Activated CD8-positive, alpha-beta memory T cell treated with anti-CD3 and anti-CD28 coated beads, Interleukin-2, amount 50 U/mL, for 1 hour (primary cell): ENCODE data around the gene AK8.

Source experiments
- DNase-seq: peaks from one replicate; pipeline ENCODE4 v3.0.0-alpha.2; 2020; ENCODE audit errors: extremely low read depth

Gene AK8

DNA sequence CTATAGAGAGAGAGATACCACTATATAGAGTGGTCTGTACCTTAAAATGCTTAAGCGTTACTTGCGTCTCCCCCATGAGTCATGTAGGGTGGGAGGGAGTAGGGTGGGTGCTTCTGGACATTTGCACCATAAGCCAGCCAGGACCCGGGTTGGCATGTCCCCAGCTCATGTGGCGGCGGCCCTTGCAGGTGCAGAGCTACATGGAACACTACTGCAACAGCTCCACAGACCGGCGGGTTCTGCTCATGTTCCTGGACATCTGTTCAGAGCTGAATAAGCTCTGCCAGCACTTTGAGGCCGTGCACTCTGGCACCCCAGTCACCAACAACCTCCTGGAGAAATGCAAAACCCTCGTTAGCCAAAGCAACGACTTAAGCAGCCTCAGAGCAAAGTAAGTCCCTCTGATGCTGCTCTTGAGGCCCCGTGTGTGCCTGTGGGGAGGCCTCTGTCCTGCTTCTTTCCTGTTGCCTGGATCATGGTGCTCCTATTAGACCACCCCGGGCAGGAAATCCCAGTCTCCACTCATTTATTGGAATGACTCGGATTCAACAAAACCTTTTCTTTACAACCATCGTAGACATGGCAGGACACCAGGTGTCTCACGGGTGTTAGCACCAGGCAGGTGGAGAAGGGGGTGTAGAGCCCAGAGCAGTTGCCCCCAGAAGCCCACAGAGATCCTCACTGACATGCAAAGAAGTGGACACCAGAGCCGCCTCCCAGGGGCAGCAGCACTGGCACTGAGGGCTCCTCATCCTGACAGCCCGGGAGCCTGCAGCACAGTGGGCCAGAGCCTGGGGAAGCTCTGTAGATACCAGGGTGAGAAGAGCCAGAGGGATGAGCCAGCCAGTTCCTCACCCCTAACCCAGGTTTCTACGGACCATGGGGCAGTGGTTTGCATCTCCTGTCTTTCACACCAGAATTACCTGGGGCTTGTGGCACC, 9.4 kb upstream of the AK8 start:
- DNase-seq: no peak

DNA sequence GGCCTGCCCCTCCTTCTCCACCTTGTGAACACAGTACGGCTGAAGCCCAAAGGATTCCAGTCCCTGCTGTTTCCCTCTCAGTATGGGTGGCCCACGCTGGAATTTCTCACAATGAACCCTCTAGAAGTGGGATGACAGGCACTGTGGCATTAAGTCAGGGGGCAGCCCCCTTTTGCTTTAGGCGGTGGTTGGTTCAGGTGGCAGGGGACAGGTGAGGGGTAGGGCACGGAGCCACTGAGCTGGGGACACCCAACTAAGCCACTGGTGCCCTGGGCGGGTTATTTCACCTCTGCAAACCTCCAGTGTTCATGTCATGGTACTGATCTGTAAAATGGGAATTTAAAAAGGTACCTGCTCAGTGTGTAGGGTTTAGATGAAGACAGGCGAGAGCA, 8.2 kb upstream of the AK8 start:
- DNase-seq: no peak

DNA sequence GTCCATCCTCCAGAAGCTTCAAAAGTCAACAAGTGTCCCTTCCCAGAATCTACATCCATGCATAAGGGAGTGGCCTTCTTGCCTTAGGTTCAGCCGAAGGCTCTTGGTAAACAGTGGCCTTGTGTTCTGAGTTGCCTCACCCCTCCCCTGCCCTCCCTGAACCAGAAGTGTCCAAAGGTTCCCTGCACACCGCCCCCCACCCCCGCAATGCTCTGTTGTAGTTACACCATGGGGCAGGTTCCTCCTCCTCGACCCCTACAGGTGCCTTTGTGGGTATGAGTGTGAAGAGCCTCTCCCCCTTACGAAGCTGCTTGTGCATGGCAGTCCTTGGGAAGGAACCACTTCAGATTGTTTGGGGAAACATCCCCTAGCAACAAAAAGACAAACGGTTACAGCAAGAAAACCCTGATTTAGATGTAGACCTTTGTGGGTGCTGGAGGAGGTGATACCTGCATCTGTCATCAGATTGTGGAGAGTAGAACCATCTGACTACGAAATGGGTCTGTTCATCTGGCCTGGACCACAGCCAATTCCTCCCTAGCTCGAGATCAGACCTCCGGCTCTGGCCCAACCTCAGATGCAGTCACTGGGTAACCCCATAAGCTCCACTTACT, 7.7 kb upstream of the AK8 start:
- no peak for DNase-seq

DNA sequence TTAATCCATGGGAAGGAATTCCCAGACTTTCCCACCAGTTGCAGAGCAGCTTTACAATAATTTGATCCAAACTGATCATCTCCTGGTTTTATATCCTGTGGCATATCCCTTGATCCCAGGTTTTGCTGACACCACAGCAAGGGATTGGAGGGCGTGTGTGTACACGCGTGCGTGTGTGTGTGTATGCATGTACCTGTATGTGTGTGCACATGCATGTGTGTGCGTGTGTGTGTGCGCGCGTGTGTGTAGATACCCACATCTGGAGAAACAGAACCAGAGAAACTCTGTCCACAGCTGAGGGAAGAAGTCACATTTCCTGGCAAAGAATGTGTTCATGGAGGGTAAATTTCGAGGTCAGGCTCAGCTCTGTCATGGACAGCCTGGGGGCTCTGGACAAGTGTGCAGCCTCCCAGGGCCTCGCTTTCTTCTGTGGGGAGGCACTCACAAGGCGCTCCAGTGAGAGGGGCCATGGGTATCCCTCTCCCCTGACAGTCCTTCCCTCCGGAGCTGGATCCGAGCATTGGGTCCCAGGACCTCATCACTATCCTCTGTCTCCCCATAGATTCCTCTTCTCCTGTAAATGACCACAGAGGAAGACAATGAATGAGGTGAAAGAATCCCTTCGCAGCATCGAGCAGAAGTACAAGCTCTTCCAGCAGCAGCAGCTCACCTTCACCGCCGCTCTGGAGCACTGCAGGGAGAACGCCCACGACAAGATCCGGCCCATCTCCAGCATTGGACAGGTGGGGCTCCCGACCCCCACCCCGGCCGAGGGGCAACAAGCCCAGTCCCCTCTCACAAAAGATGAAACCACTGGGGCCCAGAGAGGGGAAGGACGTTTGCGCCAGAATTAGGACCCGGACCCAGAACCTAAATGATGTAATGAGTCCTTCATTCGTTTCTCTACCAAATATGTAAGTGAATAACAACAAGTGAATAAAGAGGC, 5.5 kb upstream of the AK8 start:
- no peak for DNase-seq

DNA sequence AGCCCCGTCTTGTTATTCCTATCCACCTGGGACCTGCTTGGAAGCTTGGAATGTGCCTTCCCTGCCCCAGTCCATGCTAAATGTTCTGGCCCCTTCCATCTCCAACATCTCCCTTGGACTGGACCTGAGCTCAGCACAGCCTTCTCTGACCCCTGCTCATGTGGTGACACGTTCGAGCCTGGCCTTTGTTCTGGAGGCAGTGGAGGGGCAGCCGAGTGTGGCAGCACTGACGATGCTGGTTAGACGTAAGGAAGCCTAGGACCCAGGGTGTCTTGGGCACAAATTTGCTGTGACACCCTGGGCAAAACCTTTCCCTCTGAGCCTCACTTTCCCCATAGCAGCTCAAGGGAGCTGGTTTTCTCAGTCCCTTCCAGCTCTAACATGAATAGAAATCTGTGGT, 4.5 kb upstream of the AK8 start:
- DNase-seq: no peak

DNA sequence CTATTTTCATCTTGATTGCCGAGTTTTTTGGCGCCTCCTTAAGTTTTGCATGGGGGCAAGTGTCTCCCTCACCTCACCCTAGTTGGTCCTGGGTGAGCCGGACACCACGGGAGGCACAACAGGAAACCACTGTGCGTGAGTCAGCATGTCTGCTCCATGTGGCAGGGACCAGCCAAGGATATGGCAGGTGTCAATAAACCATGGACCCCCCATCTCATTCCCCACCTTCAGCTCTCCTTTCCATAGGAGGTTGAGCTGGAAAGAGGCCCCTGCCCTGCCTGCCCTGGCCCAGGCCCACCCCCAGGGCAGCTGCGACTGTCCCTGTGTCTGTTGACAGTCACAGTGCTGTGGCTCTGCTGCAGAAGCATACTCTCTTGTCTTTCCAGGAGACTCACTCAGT, 3.7 kb upstream of the AK8 start:
- no peak for DNase-seq

DNA sequence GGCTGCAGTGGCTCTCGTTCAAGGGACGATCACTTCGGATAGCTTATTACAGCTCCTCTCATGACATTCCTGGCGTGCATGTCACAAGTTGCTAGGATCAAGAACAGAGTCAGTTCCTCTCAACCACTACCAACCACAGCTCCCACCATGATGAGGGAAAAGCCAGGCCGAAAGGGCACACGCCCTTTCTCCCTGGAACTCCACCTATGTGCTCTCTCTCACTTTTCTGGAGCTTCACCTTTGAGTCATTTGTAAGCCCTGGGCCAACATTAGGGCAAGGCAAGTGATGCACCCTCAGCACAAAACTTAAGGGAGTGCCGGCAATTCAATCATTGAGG, 2.2 kb upstream of the AK8 start:
- no peak for DNase-seq

DNA sequence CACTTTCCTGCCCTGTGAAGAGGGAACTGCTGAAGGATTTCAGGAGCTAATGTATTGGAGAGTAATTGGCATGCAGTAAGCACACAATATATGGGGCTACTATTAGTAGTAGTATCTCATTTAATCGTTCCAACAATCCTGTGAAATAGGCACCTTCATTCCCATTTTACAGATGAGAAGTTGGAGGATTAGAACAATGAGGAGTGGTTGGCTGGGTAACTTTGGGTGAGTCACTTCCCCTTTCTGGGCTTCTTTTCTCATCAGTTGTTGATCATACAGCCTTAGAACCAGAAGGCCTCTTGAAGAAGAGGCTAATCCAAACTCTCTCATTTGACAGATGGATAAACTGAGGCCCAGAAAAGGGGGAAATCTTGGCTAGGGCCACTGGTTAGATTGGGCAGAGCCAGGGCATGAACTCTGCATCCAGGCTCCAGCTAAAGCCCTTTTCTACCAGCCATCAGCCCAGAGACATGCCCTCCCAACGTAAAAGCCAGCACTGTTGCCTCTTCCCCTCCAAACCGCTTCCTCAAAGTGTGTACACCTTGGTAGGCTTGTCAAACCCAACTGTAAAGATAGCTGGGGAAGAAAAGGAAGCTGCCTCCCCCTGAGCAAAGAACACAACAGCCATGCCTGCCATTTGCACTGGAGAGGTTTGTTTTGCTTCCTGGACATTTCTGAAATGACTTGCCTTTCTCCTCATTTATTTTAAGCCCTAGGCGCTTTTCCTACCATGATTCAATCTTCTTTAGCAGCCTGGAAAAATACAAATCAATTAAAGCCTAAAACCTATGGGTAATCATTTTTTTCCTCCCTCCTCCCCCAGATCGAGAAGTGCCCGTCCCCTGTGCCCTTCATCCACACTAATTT, 1.6 kb upstream of the AK8 start:
- DNase-seq: no peak

DNA sequence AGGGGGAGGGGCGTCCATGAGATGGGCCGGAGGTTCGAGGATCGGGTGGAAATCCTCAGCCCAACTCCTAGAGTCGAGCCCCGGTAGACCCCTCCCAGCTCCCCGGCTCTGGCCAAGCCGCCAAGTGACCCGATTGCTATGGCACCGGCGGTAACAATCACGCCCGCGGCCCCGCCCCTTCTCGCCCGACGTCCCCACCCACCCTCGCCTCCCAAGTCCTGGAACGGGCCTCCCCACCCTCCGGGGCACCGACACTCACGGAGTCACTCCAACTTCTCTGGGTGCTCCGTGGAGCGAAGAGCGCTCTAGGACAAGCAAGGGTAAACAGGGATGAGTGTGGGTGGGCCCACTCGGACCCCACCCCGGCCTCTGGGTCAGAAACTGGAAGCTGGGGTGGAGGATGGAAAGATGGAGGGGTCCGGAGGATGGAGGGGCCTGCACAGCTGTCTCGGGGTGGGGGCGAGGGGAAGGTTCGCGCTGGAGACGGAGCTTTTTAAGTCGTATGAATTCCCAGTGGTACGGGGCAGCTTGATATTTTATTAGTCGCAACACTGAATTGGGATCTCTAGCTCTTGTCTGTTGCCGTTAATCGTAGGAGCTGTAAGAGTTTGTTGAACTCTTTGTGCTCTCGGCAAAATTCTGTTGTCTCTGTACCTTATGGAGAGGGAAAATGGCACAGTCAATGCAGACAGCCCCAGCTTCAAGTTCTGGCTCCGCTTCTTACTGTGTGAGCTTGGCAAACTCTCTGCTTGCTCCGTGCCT, 792 bp upstream of the AK8 start, which contains the start of gene SPACA9:
Gene SPACA9, plus strand, starts transcription at position 204 of the 762 bp plus-strand sequence. CDS start 5,050 bp downstream, outside the sequence.
- no peak for DNase-seq

DNA sequence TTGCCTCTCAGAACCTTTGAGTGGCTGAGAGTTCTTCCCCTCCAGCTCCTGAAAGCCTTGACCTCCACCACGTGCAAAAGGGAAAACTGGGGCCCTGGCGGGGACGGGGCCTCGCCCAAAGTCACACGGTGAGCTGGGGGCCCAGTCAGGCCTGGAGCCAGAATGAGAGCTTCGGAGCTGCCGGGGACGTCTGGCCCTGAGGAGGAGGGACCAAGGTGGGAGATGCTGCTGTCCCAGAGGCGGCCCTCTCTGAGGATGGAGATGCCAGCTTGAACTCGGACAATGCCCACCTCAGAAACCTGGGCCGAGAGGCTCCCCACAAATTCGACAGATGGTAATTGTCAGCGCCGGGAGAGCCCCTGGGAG, 643 bp downstream of the AK8 start:
- no peak for DNase-seq

DNA sequence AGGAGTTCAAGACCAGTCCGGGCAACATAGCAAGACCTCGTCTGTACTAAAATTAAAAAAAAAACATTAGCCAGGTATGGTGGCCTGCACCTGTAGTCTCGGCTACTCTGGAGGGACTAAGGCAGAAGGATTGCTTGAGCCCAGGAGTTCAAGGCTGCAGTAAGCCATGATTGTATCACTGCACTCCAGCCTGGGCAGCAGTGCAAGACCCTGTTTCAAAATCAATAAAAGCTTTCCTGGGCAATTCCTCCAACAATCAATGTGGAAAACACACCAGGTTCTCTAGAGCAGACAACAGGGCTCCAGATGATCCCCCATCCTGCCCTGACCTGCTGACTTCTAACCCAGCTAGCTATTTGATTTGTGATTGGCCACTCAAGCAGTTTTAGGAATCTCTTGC, 1.2 kb downstream of the AK8 start:
- DNase-seq: no peak

DNA sequence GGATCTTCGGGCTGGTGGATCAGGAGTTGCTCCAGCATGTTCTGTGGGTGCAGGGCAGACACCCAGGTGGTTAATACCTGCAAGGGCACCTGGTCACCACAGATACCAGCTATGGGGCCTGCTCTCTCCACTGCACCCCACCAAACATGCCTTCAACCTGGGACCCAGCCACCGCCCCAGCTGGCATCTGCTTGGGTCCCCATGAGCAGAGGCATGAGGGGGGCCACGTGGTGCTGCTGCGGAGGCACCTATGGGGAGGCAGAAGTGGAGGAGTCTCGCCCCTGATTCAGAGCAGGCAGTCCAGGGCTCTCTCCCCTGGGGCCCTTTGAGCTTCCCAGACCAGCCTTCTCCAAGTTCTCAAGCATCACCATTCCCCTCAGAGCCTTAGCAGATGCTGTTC, 2.9 kb downstream of the AK8 start:
- DNase-seq: no peak

DNA sequence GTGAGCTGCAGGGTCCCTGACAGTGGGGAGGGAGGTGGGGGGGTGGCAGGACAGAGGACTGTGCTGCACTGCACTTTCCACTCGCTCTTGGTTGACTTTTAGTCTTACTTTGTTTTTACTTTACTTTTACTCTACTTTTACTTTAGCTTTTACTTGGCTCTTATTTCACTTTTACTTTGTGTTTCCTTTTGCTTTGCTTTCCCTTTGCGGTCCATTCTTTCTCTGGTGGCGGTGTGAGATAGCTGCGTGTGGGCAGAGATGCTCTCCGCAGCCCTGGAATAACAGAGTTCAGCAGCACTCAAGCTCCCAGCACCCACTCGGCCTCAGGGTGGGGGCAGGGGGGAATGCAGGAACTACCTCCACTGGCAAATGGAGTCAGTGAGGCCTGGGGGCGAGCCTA, 4.7 kb downstream of the AK8 start:
- DNase-seq: no peak

DNA sequence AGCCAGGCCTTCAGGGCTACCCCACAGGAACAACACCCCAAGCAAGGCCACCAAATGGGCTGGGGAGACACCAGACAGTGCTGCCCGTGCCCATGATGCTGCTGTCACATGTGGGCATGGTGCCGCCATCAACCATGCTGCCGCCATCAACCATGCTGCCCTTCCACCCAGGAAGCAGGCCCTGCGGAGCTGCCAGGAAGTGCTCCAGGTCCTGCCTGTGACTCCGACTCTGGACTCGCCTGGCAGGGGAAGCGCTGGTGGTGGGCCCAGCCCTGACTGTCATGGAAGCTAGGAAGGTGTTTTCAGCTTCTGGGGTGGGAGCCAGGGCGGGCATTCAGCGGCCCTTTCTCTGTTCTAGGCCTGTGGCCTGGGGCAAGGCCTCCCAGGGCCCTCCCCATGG, 8.8 kb downstream of the AK8 start:
- no peak for DNase-seq

DNA sequence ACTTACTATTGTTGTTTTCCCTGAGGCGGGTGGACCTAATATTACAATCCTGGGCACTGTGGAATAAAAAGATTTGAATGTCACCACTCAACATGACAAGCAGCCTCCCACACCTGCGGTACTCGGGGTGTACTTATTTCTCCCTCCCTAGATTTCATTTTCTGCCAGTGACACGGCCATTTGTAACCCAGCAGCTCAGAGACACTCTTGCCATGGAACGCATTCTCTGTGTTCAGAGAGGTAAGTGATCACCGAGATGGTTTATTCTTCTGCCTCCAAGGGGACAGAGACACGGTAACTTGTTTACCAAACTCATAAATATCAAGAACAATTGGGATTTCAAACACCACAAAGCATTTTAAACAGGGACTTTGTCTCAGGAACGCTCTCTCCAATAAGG, 11.2 kb downstream of the AK8 start:
- no peak for DNase-seq

DNA sequence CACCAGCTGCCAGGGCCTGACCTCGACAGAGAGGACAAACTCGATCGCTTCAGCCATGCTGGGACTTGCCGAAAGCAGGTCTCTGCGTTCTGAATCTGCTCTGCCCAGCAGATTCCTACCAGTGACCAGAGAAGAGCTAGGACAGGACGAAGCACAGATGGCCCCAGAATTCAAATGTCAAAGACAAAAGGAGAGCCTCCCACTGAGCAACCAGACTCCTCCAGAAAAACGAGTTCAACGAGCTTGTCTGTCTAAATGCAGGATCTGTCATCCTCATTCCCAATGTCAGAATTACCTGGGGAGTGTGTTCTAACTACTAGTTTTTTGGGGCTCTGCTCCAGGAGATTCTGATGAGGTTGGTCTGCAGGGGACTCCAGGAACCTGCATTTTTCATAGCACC, 13.4 kb downstream of the AK8 start:
- no peak for DNase-seq

DNA sequence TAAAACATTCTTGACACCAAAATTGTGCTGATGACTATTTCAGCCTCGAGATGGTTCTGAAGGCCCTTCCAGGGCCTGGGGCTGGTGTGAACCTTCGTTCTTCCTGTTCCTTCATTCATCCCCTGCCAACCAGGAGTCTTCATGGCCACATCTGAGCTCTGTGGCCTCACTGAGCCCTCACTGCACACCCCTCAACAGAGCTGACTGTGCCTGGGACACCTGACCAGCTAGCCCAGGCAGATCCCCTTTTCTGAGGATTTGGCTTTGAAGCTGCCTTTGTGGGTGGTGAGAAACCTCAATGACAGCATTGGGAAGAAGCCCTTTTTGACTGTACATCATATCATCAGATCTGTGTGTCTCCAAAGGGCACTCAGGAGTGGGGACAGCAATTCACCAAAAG, 13.8 kb downstream of the AK8 start:
- no peak for DNase-seq

DNA sequence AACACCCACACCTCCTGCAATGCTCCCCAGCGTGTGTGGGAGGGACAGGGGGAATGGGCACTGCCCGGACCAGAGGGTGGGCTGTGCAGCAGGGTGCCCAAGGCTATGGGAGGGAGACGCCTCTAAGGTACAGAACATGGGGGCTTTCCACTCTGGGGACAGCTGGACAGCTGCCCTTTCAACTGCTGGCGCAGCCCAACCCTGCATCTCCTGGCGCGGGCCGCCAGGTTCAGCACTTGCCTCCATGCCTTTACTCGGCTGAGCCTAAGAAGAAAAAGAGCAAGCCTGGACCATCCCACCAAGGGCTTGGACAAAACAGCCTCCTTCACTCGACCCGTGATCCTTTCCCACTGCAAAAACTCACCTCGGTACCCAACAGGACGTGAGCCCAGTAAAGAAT, 15.0 kb downstream of the AK8 start:
- no peak for DNase-seq

DNA sequence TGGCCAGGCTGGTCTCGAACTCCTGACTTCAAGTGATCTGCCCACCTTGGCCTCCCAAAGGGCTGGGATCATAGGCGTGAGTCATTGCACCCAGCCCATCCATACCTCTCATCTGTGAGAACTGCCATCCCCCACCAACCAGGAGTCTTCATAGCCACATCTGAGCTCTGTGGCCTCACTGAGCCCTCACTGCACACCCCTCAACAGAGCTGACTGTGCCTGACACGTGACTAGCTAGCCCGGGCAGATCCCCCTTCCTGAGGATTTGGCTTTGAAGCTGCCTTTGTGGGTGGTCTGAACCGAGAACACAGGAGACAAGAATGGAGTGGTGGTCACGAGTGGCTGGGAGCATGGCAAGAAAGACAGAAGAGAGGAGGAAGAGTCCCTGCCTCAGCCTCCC, 15.6 kb downstream of the AK8 start:
- no peak for DNase-seq

DNA sequence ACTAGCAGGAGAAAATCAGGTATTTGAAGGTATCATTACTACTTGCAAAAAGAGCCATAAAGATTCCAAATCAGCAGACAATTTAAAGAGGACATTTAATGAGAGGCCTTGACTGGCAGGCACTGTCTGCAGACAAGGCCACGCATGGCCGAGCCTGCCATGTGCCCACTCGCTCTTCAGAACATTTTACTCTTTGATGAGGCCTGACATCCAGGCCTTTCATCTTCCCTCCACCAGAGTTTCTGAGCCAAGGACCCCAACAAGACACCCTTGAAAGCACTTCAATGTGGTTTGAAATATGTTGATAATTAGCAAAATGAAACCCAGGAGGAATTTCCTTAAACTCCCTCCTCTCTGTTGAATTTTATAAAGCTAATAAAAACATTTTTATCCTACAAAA, 16.4 kb downstream of the AK8 start:
- DNase-seq: no peak

DNA sequence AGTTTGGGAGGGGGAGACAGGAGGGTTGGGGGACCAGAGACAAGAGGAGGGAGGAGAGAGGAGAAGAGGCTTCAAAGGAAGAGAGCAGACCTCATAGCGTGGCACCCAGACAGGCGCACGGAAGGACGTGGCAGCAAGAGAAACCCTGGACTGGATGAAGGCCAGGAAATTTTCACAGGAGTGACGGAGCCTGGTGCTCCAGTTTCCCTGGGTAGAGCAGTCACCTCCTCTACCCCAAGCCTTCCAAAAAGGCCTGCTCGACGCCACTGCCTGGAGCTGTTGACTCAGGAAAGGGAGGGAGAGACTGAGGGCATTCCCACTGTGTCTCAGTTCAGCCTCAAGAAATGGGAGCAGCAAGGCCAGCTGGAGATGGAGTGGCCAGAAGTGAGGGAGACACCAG, 19.3 kb downstream of the AK8 start:
- no peak for DNase-seq
